Suprapubic skin (tissue), 3 donors: ENCODE data around the gene GALNT15.

Source experiments
- CTCF ChIP-seq, 2 donors: fragments of 200-600 bp in 1 of 2; fragments of 450-650 bp in 1 of 2; sonication (generic) in 1 of 2; IDR thresholded peaks; one replicate each; pipeline ENCODE4 v1.5.1; 2016 to 2019; ENCODE audit warnings: antibody characterized with exemption in 2 of 2, mild to moderate bottlenecking in 1 of 2, moderate library complexity in 1 of 2
- EP300 ChIP-seq: sonication (generic); formaldehyde crosslinking; IDR thresholded peaks from one replicate; pipeline ENCODE4 v1.6.1; 2017; ENCODE audit warnings: antibody characterized with exemption
- POLR2A ChIP-seq, 2 donors: fragments of 450-650 bp; IDR thresholded peaks; one replicate each; pipeline ENCODE4 v1.6.1; 2017; ENCODE audit warnings: antibody characterized with exemption in 2 of 2, mild to moderate bottlenecking in 2 of 2, moderate library complexity in 2 of 2

- TF ChIP-seq CTCF (IDR thresholded peaks at IDR 0.05) (no peak), POLR2A (IDR thresholded peaks at IDR 0.05) (no peak), EP300 (no peak)
Measured at GRCh38 chr3:16187213-16187790, 12.8 kb downstream of the GALNT15 start.
